Right forelimb (tissue), 1 donor: ENCODE measurements around the gene TSPAN31.
A peak's percentile ranks its signal among the peaks of the same experiment; 100 is the strongest.

ENCODE experiments used
- DNase-seq: peaks from one replicate; pipeline ENCODE4 v3.0.0-alpha.2; 2018

The TSPAN31 gene

DNA sequence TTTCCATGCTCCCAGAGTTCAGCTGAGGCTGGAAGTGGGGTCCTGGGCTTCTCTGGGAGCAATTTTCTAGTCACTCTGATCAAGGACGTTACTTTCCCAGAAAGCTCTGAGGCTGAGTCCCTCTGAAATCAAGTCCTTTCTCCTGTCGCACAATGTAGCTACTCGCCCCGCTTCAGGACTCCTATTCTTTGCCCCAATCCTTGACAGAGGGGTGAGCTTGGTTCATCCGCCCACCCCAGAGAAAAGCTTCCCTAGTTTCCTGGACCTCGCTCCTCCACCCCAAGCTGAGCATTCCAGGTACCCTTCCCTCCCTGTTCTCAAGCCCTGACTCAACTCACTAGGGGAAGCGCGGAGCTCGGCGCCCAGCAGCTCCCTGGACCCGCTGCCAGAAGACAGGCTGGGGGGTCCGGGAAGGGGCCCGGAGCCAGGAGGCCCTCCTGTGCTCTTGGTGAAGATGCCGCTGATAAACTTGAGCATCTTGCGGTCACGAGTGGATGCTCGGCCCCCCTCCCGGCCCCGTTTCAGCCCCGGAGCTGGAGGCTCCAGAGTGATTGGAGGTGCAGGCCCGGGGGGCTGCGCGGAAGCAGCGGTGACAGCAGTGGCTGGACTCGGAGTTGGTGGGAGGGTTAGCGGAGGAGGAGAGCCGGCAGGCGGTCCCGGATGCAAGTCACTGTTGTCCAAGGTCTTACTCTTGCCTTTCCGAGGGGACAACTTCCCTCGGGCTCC, 7.9 kb upstream of the TSPAN31 start:
- no peak for DNase-seq

DNA sequence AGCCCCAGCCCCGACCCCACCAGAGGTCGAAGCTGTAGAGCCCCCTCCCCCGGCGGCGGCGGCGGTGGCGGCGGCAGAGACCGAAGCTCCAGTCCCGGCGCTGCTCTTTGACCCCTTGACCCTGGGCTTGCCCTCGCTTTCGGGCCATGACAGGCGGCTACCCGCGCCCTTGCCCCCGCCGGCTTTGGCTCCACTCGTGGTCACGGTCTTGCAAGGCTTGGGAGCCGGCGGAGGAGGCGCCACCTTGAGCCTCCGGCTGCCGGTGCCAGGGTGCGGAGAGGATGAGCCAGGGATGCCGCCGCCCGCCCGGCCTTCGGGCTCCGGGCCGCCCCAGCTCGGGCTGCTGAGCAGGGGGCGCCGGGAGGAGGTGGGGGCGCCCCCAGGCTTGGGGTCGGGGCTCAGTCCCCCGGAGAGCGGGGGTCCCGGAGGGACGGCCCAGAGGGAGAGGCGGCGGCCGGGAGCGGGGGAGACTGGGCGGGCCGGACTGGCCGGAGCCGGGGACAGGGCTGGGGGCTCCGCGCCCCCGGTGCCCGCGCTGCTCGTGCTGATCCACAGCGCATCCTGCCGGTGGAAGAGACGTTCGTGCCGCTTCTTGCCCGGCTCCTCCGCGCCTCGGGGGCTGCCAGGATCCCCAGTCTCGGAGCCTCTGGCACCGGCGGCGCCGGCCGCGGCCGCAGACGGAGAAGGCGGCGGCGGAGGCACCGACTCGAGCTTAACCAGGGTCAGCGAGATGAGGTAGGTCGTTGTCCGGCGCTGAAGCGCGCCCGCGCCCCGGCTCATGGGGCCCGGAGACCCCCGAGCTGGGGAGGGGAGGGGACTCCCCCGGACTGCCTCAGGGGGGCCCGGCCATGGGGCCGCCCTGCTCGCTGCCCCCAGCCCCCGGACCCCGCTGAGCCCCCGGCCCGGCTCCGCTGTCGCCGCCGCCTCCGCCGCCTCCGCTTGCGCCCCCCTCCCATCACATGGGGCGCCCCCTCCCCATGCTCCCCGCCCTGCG, 7.1 kb upstream of the TSPAN31 start:
- DNase-seq, result no peak

DNA sequence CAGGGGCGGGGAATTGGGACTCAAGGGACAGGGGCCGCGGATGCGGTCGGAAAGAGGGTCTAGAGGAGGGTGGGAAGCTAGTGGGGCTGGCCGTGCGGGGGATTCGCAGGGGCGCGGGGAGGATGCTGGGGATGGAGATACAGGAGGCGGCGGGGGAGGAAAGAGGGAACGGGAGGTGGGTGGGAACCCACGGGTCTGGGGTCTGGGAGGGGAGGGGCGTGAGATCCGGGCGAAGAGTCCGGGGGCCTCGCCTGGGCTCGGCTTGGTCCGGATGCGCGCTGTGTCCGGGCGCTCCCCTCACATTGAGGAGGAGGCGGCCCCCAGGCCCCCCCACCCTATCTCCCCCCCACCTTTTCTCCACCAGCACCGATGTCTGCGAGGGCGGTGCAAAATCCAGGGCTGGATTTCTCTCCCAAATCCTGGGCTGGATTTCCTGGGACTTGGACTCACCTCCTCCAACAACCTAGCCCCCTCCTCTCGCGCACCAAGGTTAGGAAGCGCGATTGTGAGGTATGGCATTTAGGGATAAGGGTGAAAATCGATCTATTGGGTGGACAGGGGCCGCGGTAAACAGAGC, 6.1 kb upstream of the TSPAN31 start, which contains the start of gene AGAP2:
TSS of gene AGAP2 (minus strand) at position 82 of the 577 bp plus-strand sequence. CDS start 496 bp downstream, outside the sequence.
- DNase-seq, result no peak

DNA sequence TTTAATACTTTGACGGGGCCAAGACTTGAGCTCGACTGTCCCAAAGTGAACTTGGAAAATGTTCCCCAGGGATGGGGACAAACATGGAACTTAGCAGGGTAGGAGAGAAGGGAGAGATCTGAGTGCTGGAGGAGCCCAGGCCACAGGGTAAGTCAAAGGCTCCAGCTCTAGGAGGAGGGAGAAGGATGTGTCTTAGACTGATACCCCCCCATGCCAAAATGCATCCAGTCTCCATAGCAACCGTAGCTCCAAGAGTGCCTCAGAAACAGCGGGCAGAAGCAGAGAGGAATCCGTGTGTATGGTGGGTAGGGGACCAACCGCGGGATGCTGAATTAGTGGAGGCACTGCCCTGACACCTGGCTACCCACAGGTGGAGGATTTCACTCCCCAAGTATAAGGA, 5.5 kb upstream of the TSPAN31 start:
- no peak for DNase-seq

DNA sequence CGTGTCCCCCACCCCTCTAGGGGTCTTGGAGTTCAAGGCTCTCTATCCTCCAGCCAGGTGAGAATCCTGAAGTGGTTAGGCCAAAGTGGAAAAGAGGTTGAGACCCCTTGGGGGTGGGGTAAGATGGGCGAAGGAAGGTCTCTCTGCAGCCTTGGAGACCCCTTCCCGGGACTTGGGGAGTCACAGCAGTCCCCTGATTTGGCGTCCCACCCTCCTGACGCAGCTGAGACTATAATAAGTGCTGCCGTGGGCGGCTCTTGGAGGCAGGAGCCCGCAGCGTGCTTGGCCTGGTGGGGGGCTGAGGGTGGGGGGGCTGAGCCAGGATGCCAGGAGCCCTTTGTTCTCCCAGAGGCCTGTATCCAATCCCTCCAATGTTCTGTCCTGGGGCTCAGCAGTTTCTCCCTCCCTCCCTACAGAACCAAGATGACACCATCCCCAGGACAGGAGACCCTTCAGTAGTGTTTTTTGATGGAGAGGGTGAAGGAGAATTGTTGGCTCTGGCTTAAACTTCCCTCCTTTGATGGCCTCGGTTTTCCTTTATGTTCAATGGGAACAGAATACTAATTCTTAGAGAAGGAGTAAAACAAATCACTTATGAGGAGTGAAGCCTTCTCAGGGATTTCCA, 4.8 kb upstream of the TSPAN31 start:
- DNase-seq, result no peak

DNA sequence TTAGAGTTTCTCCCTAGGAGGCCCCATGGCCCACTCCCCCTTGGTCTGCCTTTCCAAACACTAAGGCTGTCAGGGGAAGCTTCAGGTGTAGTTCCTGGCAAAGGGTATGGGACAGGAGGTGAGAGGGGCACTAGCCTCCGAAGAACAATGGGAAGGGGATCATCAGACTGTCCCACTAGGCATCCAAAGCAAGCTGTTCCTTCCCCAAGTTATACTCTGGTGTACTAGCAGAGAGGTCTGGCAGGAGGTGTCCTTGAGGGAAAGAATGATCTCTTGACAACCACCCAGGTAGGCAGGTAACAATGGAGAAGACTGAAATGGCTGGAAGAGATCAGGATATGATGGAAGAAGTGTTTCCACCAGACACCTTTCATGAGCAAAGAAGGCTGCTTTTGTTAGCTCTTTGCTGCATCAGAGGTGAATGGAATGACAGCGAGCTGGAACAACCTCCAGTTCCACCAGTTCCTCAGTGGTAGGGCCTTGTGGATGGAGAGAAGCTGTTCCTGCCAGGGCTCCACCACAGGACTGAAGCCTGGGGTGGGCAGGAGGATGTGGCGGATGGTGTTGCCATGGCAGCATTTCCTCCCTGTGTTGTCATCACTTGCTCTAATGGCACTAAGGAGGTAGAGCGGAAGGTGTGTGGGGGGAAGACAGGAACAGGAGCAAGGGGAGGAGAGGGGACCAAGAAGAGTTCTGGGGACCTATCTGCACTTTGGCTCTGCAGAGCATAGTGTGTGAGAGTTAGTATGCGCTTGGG, 4.0 kb upstream of the TSPAN31 start:
- no peak for DNase-seq

DNA sequence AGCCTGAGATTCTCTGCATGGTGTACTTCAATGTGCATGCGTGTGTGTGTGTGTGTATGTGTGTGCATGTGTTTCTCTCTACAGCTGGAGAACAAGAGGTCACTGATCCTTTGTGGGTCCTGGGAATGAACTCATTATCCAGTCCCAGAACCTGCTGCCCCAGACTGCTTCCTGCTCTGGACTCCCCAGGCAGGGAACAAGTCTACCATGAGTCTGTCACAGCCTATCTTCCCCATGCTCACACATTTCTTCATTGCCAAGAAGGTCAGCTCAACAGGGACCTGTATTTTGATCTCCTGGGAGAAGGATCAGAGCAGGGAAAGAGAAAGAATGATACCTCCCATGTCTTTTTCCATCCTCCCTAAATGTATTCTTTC, 3.4 kb upstream of the TSPAN31 start:
- DNase-seq, result no peak

DNA sequence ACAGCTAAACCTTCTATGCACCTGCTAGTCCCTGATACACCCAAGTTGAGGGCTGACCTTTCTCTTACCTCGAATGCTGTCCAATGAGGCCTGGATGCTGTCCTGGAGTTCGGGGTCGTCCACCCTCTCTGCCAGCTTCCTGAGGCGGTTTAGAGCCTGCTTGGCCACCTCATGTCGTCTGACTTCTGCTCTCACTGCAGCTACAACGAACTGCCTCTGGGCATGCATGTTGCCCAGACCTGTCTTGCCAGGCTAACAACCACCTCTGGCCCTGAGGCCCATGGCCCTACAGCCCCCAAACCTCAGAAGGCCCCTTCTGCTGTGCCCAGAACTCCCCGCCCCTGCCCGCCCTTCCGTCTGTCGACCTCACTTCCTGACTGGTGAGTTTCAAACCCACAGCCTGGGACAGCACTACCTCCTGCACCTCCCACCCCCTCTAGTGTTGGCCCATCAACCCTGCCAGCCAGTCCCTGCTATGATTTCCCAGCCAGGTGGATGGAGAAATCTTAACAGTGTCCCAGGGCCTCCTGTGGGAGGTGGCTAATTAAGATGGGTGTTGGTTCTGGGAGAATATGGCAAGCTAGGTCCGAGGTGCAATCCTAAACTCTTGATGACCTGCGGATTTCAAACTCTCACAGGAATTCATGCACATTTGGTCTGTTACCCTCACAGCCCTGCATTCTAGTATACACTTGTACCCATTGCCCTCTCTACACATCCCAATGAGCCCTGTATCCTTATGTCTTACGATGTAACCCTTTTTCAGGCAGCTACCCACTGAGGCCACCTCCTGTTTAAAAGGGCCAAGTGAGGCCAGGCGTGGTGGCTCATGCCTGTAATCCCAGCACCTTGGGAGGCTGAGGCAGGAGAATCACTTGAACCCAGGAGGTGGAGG, 2.7 kb upstream of the TSPAN31 start:
- no peak for DNase-seq

DNA sequence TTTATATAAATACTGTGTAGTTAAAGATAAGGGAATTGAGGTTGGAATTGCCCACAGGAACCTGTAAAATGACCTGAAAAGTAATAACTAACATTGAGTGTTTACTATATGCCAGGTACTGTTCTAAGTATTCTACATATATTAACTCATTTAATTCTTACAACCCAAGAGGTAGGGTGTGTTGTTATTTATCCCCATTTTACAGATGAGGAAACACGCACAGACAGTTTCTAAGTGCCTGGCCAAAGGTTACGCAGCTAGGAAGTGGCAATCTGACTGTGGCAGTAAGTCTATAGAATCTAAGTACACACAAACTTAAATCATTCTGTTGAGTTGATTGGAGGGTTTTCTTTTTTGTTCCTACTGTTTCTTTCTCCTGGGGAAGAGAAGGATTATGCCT, 1.1 kb upstream of the TSPAN31 start:
- DNase-seq, result no peak

DNA sequence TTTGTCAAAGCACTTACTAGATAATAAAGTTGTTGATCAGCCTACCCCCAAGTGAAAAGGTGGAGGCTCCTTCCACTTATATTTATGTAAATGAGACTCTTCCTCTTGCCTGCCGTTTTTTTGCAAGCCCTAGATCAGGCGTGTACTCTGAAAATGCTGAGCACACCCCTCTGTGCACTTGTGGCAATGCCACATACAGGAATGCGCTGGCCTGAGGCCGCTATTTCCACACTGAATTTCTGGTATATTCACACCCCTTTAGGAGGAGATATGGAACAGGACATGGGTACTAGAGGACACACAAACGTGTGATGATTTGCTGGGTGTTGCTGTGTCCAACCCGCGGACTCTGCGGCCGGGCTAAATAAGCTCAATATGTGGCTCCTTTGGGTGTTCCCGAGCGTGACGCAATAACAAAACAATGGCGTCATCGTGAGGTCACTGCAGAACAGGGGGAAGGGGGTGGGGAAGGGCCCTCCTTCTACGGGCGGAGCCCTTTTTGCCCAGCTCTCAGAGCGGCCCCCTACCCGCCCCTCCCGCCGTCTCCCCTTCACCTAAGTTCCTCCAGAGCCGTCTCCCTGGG, 554 bp upstream of the TSPAN31 start:
- peak; percentile 89 for DNase-seq

DNA sequence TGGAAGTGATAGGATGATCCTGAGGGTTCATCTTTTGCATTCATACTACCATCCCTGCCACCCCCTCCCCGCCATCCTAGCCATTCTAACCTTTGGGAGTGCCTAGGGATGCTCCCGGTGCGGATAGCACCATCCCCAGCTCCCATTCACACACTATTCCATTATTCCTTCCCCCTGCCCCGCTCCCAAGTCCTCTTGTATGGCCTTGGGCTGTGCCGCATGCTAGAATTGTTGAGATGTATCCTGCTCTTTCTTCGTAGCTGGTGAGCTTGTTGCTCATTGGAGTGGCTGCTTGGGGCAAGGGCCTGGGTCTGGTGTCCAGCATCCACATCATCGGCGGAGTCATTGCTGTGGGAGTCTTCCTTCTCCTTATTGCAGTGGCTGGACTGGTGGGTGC, 644 bp downstream of the TSPAN31 start:
- no peak for DNase-seq

DNA sequence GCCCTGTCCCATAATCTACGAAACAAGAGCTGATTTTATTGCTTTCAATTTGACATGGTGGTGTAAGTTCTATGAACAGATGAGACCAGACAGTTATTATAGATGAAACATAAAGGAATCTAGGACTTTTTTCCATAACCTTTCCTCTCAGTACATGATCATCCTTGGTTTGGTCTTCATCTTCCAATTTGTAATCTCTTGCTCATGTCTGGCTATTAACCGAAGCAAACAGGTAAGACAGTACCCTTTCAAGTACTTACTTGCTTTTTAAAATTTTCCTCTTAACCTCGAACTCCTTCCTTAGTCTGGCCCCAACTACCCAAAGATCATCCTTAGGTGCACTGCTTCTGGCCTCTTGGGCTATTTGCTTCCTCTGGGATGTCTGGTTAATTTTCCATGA, 1.2 kb downstream of the TSPAN31 start:
- DNase-seq, result no peak

DNA sequence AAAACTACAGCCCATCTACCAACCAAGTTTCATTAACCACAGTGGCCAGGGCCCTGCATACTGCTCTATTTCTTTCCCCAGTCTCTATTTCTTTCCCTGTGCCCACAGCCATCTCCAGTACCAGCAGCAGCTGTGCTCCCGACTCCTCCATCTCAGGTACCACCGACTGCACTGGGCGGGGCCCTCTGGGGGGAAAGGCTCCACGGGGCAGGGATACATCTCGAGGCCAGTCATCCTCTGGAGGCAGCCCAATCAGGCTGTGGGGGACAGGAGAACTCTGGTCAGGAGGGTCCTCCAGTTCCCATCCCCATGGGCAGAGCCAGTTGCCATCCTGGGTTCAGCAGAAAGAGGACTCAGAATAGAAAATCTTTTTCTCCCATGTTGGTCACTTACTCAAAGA, 4.2 kb downstream of the TSPAN31 start:
- no peak for DNase-seq

DNA sequence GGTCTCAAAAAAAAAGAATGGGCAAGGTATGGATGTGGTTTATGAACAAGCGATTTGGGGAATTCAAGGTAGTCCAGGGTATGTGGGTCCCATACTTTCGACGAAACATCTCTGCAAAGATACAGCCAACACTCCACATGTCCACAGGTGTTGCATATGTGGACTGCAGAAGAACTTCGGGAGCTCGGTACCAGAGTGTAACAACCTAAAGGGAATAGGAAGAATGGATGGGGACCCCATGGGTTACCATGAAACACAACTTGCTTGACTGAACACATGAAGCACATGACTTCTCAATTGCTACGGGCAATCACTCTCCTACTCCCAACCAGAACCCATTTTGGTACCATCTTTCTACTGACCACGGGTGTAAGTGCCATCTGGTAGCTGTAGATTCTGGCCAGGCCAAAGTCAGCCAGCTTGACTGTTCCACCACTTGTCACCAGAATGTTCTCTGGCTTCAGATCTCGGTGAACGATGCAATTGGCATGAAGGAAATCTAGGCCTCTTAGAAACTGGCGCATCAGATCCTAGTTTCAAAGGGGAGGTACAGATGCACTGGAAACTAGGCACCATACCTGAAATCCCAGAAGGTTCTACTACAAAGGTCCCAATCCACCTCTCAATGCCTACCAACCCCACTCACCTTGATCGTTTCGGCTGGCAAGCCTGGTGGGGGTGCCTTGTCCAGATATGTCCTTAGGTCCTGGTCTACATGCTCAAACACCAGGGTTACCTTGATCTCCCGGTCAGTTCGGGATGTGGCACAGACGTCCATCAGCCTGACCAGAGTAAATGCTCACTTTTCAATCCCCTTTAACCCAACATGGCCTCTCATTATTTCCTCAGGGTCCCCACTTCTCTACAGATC, 6.0 kb downstream of the TSPAN31 start:
- no peak for DNase-seq

DNA sequence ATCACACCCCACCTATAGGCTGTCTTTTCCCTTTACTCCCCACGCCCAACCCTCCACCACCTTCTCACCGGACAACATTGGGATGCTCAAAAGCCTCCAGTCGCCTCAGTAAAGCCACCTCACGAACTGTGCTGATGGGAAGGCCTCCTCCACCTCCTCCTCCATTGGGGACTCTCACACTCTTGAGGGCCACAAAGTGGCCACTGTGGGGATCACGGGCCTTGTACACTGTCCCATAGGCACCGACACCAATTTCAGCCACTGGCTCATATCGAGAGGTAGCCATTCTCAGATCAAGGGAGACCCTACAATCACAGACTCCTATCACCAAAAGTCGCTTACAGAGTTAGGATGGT, 6.6 kb downstream of the TSPAN31 start:
- DNase-seq, result no peak

DNA sequence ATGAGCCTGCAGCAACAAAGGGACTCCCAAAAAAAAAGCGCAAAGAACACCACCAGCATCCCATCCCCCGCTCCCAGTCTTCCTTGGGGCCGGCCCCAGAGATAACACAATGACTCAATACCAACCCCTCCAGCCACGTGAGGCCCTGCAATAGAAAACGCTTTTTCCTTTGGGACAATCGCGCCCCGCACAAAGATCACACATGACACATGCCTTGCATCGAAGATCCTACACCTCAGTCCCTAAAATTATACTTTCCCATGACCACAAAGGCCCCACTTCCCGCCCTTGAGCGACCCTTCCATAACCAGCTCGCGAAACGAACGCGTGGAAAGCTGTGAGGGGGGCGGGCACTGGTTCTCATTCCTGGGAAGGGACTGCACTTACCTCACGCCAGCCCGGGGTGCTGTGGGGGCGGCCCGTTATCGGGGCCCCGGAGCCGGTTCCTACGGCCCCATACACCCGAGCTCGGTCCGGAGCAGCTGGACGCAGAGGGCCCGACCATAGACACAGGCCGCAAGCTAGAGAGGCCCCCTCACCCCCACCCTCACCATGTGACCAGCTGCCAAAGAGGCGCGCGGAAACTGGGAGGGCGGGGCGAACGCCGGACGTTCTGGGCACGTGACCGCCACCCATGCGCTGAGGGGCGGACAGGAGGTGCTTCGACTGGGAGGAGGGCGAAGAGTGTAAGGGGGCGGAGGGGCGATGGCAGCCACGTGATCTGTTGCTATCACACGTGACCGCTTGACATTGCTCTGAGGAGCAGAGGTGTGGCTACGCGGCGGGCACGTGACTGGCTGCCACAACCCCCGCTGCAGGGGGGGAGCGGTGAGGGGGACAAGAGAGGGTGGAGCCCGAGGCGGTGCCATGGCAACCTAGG, 7.2 kb downstream of the TSPAN31 start, which contains the start of gene CDK4:
TSS of gene CDK4 (minus strand) at position 523 of the 880 bp plus-strand sequence. CDS start 593 bp downstream, outside the sequence.
- peak; percentile 99 for DNase-seq

DNA sequence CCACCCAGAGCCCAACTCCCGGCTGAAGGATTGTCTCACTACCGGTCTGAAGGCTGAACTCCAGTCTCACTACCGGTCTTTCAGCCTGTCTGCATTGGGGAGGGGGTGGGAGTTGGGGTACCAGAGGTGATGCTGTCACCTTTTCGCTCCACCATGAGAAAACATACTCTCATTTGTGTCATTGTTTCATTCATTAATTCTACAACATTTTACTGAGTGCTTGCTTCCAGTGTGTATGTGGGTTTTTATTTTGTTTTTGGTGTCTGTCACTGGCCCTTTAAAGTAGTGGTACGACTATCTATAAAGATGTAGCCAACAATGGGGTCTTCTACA, 7.8 kb downstream of the TSPAN31 start:
- DNase-seq, result no peak

DNA sequence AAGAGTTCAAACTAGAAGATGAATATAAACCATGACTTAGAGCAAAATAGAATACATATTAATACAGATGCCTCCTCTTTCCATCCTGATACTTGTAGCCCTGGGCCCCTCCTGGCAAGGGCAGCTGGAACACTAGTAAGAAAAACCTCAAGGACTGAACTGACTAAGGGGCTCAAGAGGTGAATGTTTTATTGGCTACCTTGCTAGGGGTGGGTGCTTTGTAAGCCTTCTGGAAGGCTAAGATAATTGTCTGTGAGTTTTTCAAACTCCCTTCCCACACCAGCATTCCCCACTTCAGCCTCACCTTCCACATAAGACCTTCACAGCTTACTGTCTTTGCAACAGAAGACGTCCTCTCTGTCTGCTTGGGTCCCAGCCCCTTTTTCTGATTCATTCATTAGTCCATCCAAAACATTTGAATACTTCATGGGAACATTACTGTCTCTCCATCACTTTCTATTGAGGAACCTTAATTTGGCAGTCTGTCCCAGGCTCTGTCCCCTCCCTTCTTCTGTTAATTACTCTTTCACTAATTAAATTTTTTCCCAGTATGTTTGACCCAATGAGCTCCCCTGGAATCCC, 9.0 kb downstream of the TSPAN31 start:
- no peak for DNase-seq
